IPS-18a (cell line): Measurements from ENCODE around the gene DLGAP1.
"Not testable (repeated sequence)": the region's sequence is repeated elsewhere in the genome, so short reads cannot be mapped to it uniquely, and the experiment has no call there.

ENCODE experiments used
- H3K27ac ChIP-seq: one replicate; pipeline ENCODE4 v1.5.1; 2013; ENCODE audit warnings: low read length
- H3K27me3 ChIP-seq: one replicate; pipeline ENCODE4 v1.6.1; 2013; ENCODE audit warnings: mild to moderate bottlenecking, low read length; ENCODE audit not compliant: control insufficient read depth, insufficient read depth
- H3K36me3 ChIP-seq: one replicate; pipeline ENCODE4 v1.6.1; 2013; ENCODE audit warnings: low read depth, low read length; ENCODE audit not compliant: control insufficient read depth
- H3K4me1 ChIP-seq: one replicate; pipeline ENCODE4 v1.6.1; 2013; ENCODE audit warnings: low read depth, low read length; ENCODE audit not compliant: control insufficient read depth
- H3K4me3 ChIP-seq: one replicate; pipeline ENCODE4 v1.5.1; 2013; ENCODE audit warnings: low read length
- H3K9ac ChIP-seq: one replicate; pipeline ENCODE4 v1.6.1; 2013; ENCODE audit warnings: mild to moderate bottlenecking, low read length, moderate library complexity
- H3K9me3 ChIP-seq: one replicate; pipeline ENCODE4 v1.6.1; 2013; ENCODE audit warnings: low read depth, low read length; ENCODE audit not compliant: control insufficient read depth

Gene DLGAP1

DNA sequence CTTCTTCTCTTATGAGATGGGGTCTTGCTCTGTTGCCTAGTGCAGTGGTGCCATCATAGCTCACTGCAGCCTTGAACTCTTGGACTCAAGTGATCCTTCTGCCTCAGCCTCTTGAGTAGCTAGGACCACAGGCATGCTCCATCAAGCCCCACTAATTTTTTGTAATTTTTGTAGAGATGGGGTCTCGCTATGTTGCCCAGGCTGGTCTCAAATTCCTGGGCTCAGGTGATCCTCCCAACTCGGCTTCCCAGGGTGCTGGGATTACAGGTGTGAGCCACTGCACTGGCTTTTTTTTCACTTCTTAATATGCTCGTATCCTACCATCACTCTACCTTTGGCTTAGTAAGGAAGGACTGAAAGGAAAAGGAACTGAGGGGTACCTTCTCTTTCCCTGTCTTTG lies 983.0 kb downstream of the DLGAP1 start:
- not testable (repeated sequence) for H3K4me3 ChIP-seq, H3K9ac ChIP-seq, H3K27me3 ChIP-seq, H3K9me3 ChIP-seq, H3K36me3 ChIP-seq, H3K27ac ChIP-seq
- peaks cover 11% of the 10 kb centered on the region for H3K4me1 ChIP-seq

DNA sequence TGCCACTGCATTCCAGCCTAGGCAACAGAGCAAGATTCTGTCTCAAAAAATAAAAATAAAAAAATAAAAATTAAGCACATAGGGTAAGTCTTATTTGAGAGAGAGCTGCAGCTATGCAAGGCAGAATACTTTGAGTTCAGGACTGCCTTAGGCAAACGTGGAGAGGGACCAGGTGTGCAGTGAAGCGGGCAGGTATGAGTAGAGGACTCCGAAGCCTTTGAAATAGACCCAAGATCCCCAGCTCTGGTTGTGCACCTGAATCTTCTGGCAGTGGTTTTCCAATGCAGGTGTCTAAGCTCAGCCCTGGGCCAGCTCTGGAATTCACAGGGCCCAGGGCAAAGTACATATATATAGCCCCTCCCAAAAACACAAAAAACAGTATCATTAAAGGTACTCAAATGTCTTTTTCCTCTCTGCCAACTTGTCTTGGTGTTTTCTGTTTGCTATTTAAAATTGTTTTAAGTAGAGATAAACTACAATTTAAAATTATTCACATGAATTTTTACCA lies 983.9 kb downstream of the DLGAP1 start:
- no peaks in the 10 kb centered on the region for H3K27me3 ChIP-seq
- H3K4me1 ChIP-seq, result peaks cover 20% of the 10 kb centered on the region
- no peak overlapping the region for H3K9ac ChIP-seq
- H3K9me3 ChIP-seq, result no peaks in the 10 kb centered on the region
- H3K27ac ChIP-seq, result no peak overlapping the region
- no peaks in the 10 kb centered on the region for H3K36me3 ChIP-seq
- no peak overlapping the region for H3K4me3 ChIP-seq

DNA sequence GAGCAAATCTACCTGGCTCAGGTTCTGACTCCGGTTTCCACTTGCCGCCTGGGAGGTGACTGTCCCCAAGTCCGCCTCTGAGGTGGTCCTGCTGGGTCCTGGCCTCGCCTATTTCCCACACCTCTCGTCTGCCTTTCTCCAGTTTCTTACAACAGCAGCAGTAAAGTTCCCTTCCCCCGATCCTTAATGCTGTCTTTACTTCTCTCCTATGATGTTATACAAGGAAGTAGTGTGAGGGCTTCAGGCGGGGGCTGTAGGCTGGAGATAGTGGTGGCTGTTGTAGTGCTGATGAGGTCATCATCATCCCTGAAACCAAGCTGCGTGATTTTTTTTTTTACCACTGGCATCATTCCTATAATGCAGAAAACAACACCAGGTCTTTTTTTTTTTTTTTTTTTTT lies 986.3 kb downstream of the DLGAP1 start:
- Histone ChIP-seq H3K4me3 (no peak overlapping the region), H3K27me3 (no peaks in the 10 kb centered on the region), H3K27ac (no peak overlapping the region), H3K9me3 (no peaks in the 10 kb centered on the region), H3K4me1 (peaks cover 24% of the 10 kb centered on the region), H3K9ac (no peak overlapping the region), H3K36me3 (no peaks in the 10 kb centered on the region)

DNA sequence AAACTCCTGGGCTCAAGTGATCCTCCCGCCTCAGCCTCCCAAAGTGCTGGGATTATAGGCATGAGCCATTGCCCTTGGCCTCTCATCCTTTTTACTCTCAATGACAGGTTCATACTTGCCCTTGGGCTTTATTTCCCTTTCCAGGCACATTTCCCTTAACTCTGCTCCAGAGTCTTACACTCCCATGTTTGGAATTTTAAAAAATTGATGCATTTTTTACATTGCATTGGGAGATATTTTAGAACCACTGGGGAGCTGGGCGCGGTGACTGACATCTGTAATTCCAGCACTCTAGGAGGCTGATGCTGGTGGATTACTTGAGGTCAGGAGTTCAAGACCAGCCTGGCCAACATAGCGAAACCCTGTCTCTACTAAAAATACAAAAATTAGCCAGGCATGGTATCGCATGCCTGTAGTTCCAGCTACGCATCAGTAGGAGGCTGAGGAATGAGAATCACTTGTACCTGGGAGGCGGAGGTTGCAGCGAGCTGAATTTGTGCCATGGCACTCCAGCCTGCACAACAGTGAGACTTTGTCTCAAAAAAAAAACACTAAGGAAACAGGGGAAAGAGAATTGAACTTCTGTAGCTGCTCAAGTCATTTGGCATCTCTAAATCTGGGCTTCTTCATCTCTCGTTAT lies 986.9 kb downstream of the DLGAP1 start:
- Histone ChIP-seq H3K27ac (no peak overlapping the region), H3K9me3 (no peaks in the 10 kb centered on the region), H3K4me3 (no peak overlapping the region), H3K27me3 (no peaks in the 10 kb centered on the region), H3K9ac (no peak overlapping the region), H3K4me1 (peaks cover 24% of the 10 kb centered on the region), H3K36me3 (no peaks in the 10 kb centered on the region)

DNA sequence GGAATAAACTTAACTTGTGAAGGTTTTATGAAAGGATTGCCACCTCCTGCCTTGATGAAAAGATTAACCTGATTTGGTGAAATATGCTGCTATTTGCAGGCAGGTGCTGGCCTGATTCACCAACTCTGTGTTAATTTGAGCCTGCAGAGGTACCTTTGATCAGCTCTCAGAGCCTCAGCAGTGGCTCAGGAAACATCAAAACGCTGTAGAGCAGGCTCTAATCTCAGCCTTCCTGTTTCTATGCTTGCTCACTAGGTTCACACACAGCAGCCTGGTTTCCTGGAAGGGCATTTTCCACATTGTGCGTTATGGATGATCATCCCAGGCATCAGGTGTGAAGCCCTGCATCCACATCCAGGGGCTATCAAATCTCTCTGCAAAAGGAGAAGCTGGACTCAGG lies 988.2 kb downstream of the DLGAP1 start:
- Histone ChIP-seq H3K9ac (no peak overlapping the region), H3K9me3 (no peaks in the 10 kb centered on the region), H3K27me3 (no peaks in the 10 kb centered on the region), H3K4me1 (peaks cover 34% of the 10 kb centered on the region), H3K4me3 (no peak overlapping the region), H3K27ac (no peak overlapping the region), H3K36me3 (no peaks in the 10 kb centered on the region)

DNA sequence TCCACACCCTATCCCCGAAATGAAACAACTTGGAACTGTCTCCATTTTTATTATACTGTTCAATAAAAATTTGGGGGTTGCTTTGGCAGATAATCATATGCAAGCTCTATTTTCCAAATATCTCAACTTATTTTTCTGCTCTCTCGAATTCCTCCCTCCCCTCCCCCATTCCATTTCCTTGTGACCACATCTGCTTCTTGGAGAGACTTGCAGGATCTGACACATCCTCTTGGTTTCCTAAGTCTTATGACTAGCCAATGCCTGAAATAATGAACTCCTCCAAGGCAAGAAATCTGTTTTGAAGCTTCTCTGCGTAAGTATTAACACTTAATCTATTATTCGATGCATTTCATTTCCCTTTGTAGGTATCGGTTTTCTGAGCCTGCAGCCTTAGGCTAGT lies 989.1 kb downstream of the DLGAP1 start:
- Histone ChIP-seq H3K4me3 (no peak overlapping the region), H3K36me3 (peaks cover 1% of the 10 kb centered on the region), H3K9ac (no peak overlapping the region), H3K4me1 (peaks cover 34% of the 10 kb centered on the region), H3K27me3 (no peaks in the 10 kb centered on the region), H3K27ac (no peak overlapping the region), H3K9me3 (no peaks in the 10 kb centered on the region)

DNA sequence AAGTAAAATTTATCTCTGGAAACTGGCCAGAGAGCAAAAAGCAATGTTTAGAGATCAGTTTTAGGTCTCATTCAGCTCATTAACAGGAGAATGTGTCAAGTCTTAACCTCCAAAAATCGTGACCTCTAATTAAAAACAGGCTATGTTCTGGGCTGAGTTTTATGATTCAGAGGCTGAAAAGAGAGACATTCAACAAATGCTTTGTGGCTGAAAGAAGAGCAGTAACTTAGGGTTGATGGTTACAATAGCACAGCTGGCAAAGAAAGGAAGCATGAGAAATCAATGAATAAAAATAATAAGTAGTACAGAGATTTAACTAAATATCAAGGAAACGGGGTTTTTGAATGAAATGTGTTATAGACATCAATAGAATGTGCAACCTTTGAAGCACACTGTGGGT lies 992.1 kb downstream of the DLGAP1 start:
- H3K4me3 ChIP-seq, result no peak overlapping the region
- H3K27me3 ChIP-seq, result no peaks in the 10 kb centered on the region

DNA sequence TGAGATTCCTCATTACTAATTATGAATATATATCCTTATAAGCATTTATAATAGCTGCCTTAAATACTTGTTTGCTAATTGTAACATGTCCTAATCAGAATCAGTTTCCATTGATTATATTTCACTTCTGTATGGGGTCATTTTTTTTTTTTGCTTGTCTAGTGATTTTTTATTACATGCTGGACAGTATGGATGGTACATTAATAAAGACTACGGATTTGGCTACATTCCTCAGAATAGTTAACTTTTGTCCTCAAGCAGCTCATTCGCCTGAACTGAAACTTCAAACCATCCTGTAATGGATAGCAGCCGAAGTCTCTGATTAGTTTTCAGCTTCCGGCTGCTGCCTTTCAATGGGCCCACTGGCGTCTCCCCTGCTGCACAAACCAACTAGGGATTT lies 993.4 kb downstream of the DLGAP1 start:
- Histone ChIP-seq H3K4me1 (peaks cover 51% of the 10 kb centered on the region), H3K27me3 (no peaks in the 10 kb centered on the region), H3K9ac (no peak overlapping the region), H3K27ac (no peak overlapping the region), H3K4me3 (no peak overlapping the region), H3K36me3 (peaks cover 41% of the 10 kb centered on the region), H3K9me3 (no peaks in the 10 kb centered on the region)

More for the DNA sequence above, 992.1 kb downstream of the DLGAP1 start:
- Histone ChIP-seq H3K9me3 (no peaks in the 10 kb centered on the region), H3K4me1 (peaks cover 47% of the 10 kb centered on the region), H3K27ac (no peak overlapping the region), H3K9ac (no peak overlapping the region), H3K36me3 (peaks cover 28% of the 10 kb centered on the region)

DNA sequence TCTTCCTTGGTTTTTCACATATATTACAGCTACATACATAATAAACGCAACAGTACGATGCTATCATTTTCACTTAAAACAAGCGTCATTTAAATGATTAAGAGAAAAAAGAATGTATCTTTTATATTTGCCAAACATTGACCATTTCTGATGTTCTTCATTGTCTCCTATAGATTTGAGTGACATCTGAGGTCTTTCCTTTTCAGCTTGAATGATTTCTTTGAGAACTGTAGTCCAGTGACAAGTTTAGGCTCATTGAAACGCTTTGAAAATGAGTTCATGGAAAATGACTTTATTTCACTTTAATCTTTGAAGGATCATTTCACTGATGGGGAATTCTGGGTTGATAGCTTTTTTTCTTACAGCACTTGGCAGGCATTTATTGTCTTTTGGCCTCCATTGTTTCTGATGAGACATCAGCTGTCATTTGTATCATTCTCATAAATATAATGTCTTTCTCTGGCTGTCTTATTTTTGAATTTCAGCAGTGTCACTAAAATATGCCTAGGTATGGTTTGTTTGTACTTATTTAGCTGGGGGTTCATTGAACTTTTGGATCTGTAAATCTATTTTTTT lies 994.2 kb downstream of the DLGAP1 start:
- H3K4me3 ChIP-seq, result no peak overlapping the region
- H3K27me3 ChIP-seq, result no peaks in the 10 kb centered on the region
- no peaks in the 10 kb centered on the region for H3K9me3 ChIP-seq
- no peak overlapping the region for H3K9ac ChIP-seq
- peaks cover 49% of the 10 kb centered on the region for H3K36me3 ChIP-seq
- H3K4me1 ChIP-seq, result peaks cover 51% of the 10 kb centered on the region
- H3K27ac ChIP-seq, result no peak overlapping the region

DNA sequence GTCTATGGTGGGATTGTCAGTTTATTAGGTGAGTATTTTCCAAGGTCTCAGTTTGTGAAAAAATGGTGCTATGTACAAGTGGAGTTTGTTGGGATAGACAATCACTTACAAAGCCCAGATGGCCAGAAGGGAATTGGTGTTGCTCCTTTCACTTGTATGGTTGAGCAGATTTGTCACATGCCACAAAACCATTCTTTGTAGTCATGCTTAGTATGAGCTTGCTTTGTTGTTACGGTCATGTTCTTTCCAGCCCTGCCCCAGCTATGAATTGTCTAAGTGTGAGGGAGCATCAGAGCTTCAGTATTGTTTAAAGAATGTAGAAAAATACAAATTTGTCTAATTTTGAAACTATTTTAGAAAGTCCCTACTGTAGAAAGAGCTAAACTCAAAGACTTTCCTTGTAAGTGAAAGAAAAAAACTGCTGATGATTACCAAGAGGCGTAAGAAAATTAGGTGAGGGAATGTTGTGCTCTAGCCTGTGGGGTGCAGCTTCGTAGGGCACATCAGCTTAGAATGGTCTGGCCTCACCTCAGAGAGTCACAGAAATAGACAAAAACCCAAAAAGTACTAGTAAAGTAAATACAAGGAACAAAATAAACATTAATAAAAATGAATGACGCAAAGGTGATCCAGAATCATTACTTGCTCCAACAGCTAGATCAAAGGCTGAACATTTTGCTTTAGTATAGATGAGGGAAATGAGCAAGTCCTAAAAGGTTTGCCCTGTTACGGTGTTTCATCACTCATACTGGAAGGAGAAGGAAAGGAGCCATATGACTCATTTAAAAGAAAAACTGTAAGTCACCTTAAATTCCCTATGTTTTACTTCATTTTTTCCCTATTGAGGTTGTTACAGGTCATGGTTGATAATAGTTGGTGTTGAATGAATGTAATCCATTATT lies 995.9 kb downstream of the DLGAP1 start:
- Histone ChIP-seq H3K36me3 (peaks cover 51% of the 10 kb centered on the region), H3K9ac (no peak overlapping the region), H3K4me1 (peaks cover 65% of the 10 kb centered on the region), H3K27ac (peak overlapping the region; percentile 54), H3K27me3 (no peaks in the 10 kb centered on the region), H3K4me3 (no peak overlapping the region), H3K9me3 (no peaks in the 10 kb centered on the region)

DNA sequence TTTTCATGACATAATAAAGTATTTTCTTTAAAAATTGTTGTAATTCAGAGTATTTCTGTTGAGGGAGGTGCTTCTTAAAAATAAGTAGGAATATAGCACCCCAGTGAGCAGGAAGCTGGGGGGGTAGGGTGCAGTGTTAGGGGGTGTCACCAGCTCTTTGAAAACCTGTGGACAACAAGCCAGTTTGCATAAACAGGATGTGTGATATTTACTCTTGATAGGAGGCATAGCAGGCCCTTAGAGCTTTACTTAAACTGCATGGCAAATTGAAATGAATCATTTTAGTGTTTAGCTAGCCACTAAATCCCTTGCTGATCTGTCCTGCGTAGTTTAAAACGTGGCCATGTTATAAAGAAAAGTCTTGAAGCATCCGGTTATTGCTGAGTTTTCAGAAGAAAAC lies 996.7 kb downstream of the DLGAP1 start:
- Histone ChIP-seq H3K27me3 (no peaks in the 10 kb centered on the region), H3K4me3 (no peak overlapping the region), H3K9me3 (no peaks in the 10 kb centered on the region), H3K4me1 (peaks cover 65% of the 10 kb centered on the region), H3K9ac (no peak overlapping the region), H3K27ac (peak overlapping the region; percentile 54), H3K36me3 (peaks cover 51% of the 10 kb centered on the region)
